ENCODE data around the gene TRPV2. TPM values are rescaled to one million over a fixed set of nuclear protein-coding genes. Genes with fewer than 3 reads are reported as not detected.

Gene TRPV2
- total and polyA plus RNA-seq, 9 of the 15 experiments (the other 6 are each of a cell fraction or from before 2014, with no cell fraction given): 10.0 to 97.5 (median 30.3) TPM

GRCh38 chr17:16444258-16444886 is 29.0 kb downstream of the TRPV2 start (continued):
- TF ChIP-seq TGIF2 (CRISPR knock-in tag; IDR thresholded peaks at IDR 0.05) (no peak), ZMIZ1 (IDR thresholded peaks at IDR 0.05; ENCODE audit: low read depth in 2 of 2, low read length in 2 of 2) (no peak), ZNF511 (CRISPR knock-in tag; IDR thresholded peaks at IDR 0.05) (no peak), USF1 (CRISPR knock-in tag; IDR thresholded peaks at IDR 0.05) (no peak), FOS (IDR thresholded peaks at IDR 0.05; ENCODE audit: extremely low read depth, insufficient read length) (no peak), ZEB2 (IDR thresholded peaks at IDR 0.05) (no peak), STAT5B (CRISPR knock-in tag; IDR thresholded peaks at IDR 0.05) (no peak), POLR2AphosphoS5 (IDR thresholded peaks at IDR 0.05; ENCODE audit: control insufficient read depth, insufficient read depth, low read depth, low read length) (peak; percentile 59; the same call in 1 of the 2 replicates), ZNF76 (CRISPR knock-in tag; IDR thresholded peaks at IDR 0.05; ENCODE audit: borderline replicate concordance) (no peak), CTBP1 (IDR thresholded peaks at IDR 0.05; ENCODE audit: borderline replicate concordance) (no peak), ZFX (CRISPR knock-in tag; IDR thresholded peaks at IDR 0.05) (no peak), ZNF212 (CRISPR knock-in tag; IDR thresholded peaks at IDR 0.05) (no peak), TFAP4 (CRISPR knock-in tag; IDR thresholded peaks at IDR 0.05; ENCODE audit: borderline replicate concordance) (0 out of 2 replicates have a peak, but pooled peaks have one; percentile 36), ZNF717 (CRISPR knock-in tag; IDR thresholded peaks at IDR 0.05) (no peak), ZNF518B (CRISPR knock-in tag; IDR thresholded peaks at IDR 0.05) (no peak), HMG20B (CRISPR knock-in tag; IDR thresholded peaks at IDR 0.05) (no peak), MCM7 (IDR thresholded peaks at IDR 0.05) (no peak), ETS2 (tag; IDR thresholded peaks at IDR 0.05; ENCODE audit: borderline replicate concordance, poor library complexity, severe bottlenecking) (no peak), ZKSCAN8 (CRISPR knock-in tag; IDR thresholded peaks at IDR 0.05) (no peak), MED1 (CRISPR knock-in tag; IDR thresholded peaks at IDR 0.05; ENCODE audit: borderline replicate concordance) (no peak)
